ENCODE data around the gene KRTAP10-8. TPM values are rescaled to one million over a fixed set of nuclear protein-coding genes. Genes with fewer than 3 reads are reported as not detected.
"Not testable (repeated sequence)": the region's sequence is repeated elsewhere in the genome, so short reads cannot be mapped to it uniquely, and the experiment has no call there.

Gene KRTAP10-8
- total RNA-seq, 1 experiment from 2014 or later: not detected

DNA sequence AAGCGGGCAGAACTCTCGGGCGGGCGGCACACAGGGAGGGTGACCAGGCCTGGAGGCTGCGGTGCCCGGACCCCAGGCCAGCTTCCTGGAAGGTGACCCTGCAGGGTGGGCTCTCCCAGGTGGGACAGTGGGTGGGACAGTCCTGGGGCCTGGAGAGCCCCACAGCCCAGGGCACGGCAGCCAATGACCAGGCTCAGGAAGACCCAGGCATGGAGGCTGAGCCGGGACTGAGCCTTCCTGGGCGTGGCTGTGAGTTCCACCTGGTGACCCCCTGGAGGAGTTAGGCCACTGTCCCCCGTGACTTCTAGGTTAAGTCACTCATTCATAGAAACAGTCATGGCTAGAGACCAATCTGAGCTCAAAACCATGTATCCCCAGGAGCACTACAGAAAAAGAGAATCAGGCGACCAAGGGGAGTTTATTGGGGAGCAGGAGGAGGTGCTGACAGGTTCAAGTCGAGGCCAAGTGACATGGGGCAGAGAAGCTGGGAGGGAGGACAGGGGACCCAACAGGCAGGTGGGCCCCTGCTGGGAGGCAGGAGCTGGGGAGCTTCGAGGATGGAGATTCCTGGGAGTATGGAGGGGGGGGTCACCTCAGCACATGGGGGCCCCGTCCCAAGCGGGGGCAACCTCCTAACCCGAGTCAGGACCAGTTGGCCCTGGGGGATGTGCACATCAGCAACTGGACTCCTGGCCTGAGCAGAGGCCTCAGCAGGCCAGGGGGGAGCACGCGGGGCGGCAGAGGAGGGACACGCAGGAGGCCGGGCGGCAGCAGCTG is 32.6 kb upstream of the KRTAP10-8 start:
- no peak for DNase-seq (ENCODE audit: low read depth)

GRCh38 chr21:44579833-44580144 is 32.1 kb upstream of the KRTAP10-8 start:
- no peak for DNase-seq (ENCODE audit: low read depth)

DNA sequence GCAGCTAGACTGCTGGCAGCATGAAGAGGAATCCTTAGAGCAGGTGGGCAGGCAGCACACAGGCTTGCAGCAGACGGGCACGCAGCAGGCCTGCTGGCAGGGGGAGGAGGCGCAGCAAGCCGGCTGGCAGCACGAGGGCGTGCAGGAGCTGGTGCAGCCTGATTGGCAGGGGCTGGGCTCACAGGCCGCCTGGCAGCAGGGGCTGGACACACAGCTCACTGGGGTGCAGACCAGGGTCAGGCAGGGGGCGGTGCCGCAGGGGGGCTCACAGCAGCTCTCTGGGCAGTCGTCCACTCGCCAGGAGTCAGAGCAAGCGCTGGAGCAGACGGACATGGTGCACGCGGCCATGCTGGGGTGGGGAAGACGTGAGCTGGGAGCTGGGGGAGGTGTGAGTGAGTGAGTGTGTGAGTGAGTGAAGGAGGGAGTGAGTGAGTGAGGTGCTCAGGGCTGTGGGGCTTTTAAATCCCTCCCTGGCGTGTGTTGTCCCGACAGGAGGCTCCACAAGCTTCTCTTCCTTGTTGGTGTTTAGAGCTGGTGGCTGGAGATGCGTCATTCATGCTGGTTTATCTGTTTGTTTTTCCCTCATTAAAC is 31.6 kb upstream of the KRTAP10-8 start, which contains the start of gene KRTAP10-5:
Gene KRTAP10-5 (minus strand): TSS at position 374 of the 591 bp plus-strand sequence. CDS start 26 bp downstream, at position 348.
- not testable (repeated sequence) for DNase-seq (ENCODE audit: low read depth)

GRCh38 chr21:44581158-44581557 is 30.7 kb upstream of the KRTAP10-8 start:
- DNase-seq (ENCODE audit: low read depth): no peak

DNA sequence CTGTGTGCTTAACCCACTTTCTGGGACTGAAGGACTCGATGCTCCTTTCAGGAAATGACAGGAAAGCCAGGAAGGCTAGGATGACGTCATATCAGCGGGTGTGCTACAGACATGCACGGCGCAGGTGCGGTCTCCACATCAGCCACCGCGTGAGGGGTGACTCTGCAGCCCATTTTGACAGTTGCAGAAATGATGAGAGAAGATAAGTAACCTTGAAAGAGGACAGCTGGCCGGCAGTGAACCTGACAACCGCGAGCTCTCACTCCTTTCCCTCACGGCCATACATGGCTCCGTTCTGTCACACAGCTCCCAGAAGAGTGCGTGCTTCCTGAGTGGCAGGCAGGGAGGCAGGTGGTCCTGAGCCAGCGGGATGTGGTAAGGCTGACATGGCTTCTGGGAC is 29.8 kb upstream of the KRTAP10-8 start:
- DNase-seq (ENCODE audit: low read depth): no peak

GRCh38 chr21:44583089-44583799 is 28.6 kb upstream of the KRTAP10-8 start:
- no peak for DNase-seq (ENCODE audit: low read depth)

- no peak for DNase-seq (ENCODE audit: low read depth)
Measured at GRCh38 chr21:44583800-44584147, 28.1 kb upstream of the KRTAP10-8 start.

DNA sequence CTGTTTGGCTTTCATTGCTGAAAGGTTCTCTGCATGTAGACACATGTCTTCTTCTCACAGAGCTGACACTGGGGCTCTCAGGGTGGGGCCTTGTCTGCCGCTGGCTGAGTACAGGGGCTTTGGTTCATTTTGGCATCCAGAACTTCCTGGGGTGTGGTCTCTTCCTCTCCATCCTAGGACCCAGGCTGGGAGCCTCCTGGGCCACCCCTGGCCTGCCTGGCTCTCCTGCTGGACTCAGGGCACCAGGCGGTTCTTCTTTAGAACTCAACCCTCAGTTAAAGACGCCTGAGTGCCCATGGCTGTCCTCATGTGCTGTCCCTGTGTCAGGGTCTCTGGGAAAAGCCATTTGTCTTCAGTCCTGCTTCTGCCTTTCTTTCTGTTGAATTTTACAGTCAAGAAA is 26.0 kb upstream of the KRTAP10-8 start:
- DNase-seq (ENCODE audit: low read depth): no peak

GRCh38 chr21:44589094-44589493 is 22.8 kb upstream of the KRTAP10-8 start:
- no peak for DNase-seq (ENCODE audit: low read depth)

- DNase-seq (ENCODE audit: low read depth): no peak
Measured at GRCh38 chr21:44589586-44590305, 22.1 kb upstream of the KRTAP10-8 start.

- DNase-seq (ENCODE audit: low read depth): no peak
Measured at GRCh38 chr21:44590311-44590721, 21.6 kb upstream of the KRTAP10-8 start.

GRCh38 chr21:44590897-44591800 is 20.7 kb upstream of the KRTAP10-8 start:
- peak; percentile 9 for DNase-seq (ENCODE audit: low read depth)

DNA sequence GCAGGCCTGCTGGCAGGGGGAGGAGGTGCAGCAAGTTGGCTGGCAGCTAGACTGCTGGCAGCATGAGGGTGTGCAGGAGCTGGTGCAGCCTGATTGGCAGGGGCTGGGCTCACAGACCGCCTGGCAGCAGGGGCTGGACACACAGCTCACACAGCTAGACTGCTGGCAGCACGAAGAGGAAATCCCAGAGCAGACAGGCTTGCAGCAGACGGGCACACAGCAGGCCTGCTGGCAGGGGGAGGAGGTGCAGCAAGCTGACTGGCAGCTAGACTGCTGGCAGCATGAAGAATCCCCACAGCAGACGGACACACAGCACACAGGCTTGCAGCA is 20.1 kb upstream of the KRTAP10-8 start:
- DNase-seq (ENCODE audit: low read depth): not testable (repeated sequence)

GRCh38 chr21:44592446-44593311 is 19.2 kb upstream of the KRTAP10-8 start, which contains the start of gene KRTAP10-6:
Gene KRTAP10-6 (minus strand): TSS chr21:44592505. CDS start chr21:44592484, 21 bp downstream.
- no peak for DNase-seq (ENCODE audit: low read depth)

DNA sequence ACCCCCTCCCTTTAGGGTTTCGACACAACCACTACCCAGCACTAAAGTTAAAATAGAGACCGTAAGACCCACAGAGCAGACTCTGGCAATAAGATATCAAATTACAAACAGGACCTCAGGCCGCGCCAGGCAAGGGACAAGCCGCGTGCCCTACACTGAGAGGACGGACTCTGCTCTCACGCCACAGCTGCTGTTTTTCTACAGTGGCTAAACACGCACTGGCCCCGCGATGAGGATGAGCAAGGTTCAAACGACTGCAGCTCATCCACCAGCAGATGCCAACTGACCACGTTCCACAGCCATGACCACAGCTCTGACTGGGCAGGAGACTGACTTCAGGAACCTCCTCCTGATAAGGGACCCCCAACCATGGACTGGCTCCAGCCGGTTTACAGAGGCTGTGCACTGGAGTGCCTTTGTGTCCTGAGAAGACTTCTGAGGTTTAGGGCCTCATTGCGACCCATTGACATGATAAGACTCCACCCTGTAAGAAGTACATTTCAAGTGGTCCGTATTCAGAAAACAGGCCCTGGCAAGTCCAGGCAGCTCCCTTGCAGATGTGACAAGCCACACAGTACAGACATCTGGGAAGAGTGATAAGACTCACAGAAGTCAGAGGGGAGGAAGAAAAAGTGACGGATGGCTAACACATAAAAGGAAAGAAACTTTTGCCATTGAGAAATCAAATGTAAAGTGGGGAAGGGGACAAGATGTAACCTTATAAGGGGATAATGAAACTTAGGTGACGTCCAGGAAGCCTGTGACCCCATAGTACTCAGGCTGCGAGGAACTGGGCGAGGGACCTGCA is 18.1 kb upstream of the KRTAP10-8 start:
- DNase-seq (ENCODE audit: low read depth): peak; percentile 42

- DNase-seq (ENCODE audit: low read depth): no peak
Measured at GRCh38 chr21:44594406-44594916, 17.4 kb upstream of the KRTAP10-8 start.

GRCh38 chr21:44595524-44595923 is 16.4 kb upstream of the KRTAP10-8 start:
- no peak for DNase-seq (ENCODE audit: low read depth)

DNA sequence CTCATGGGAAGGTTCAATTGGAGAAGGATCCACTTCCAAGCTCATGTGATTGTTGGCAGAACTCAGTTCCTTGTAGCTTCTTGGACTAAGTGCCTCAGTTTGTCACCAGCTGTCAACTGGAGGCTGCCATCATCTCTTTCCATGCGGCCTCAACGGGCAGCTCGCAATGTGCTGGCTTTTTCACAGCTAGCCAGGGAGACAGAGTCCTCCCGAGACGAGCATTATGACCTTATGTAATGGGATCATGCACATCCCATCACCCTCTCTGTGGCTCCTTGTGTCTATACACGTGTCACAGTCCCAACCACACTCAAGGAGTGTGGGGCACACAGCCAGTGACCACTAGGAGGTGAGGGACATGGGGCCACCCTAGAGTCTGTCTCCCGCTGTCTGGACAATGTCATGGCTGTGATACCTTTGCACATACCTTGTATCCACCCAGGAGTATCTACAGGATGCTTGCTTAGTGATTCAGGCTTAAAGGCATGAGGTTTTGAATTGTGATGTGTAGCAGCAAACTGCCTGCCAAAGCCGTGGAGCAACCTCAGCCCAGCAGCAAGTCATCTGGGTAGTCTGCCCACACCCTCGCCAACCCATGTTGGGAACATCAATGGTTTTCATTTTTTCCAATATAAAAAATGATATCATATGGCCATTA is 15.7 kb upstream of the KRTAP10-8 start:
- DNase-seq (ENCODE audit: low read depth): no peak
